Keratinocyte (primary cell): ENCODE measurements around the gene RMND5B. TPM values are rescaled to one million over a fixed set of nuclear protein-coding genes. Genes with fewer than 3 reads are reported as not detected.
A peak's percentile ranks its signal among the peaks of the same experiment; 100 is the strongest.

Source experiments
- DNase-seq: peaks from one replicate; pipeline ENCODE4 v3.0.0-alpha.2; 2011; ENCODE audit warnings: low read depth, missing footprints, low spot score
- FAIRE-seq: peaks from 2 replicates; lab custom pipeline; 2011; peaks lifted over from hg19 to GRCh38; lab: Jason Lieb, UNC
- H2AFZ ChIP-seq: 2 replicates; pipeline ENCODE4 v1.6.0; 2012; ENCODE audit warnings: low read length, control low read depth, inconsistent platforms; ENCODE audit not compliant: control insufficient read depth
- H3K27ac ChIP-seq: 2 replicates; pipeline ENCODE4 v1.5.1; 2011; ENCODE audit warnings: low read length; ENCODE audit not compliant: control insufficient read depth, insufficient read depth
- H3K27me3 ChIP-seq: 3 replicates; pipeline ENCODE4 v1.6.0; 2011; ENCODE audit warnings: low read length; ENCODE audit not compliant: control insufficient read depth, insufficient read depth; ENCODE audit errors: extremely low read depth
- H3K36me3 ChIP-seq, 2 experiments: 2 replicates in 1 of 2; 3 replicates in 1 of 2; pipeline ENCODE4 v1.5.1; 2011; ENCODE audit warnings: low read length in 2 of 2, mild to moderate bottlenecking in 1 of 2; ENCODE audit not compliant: control insufficient read depth in 2 of 2, insufficient read depth in 2 of 2; ENCODE audit errors: extremely low read depth in 1 of 2
- H3K4me1 ChIP-seq: 3 replicates; pipeline ENCODE4 v1.5.1; 2011; ENCODE audit warnings: low read length; ENCODE audit not compliant: control insufficient read depth, insufficient read depth; ENCODE audit errors: extremely low read depth
- H3K4me2 ChIP-seq: 3 replicates; pipeline ENCODE4 v1.6.0; 2011; ENCODE audit warnings: low read depth, low read length; ENCODE audit not compliant: control insufficient read depth, insufficient read depth; ENCODE audit errors: extremely low read depth
- H3K4me3 ChIP-seq, 3 experiments: fragments of 200-600 bp in 1 of 3; sonication (generic) in 1 of 3; 2 replicates in 2 of 3; 3 replicates in 1 of 3; pipeline ENCODE4 v1.5.1; 2011 to 2016; ENCODE audit warnings: low read length in 3 of 3, mild to moderate bottlenecking in 3 of 3, control low read depth in 2 of 3, inconsistent platforms in 1 of 3, low read depth in 1 of 3, mixed read lengths in 1 of 3, mixed run types in 1 of 3, moderate library complexity in 1 of 3; ENCODE audit not compliant: control insufficient read depth in 2 of 3, insufficient read depth in 2 of 3; ENCODE audit errors: extremely low read depth in 1 of 3
- H3K79me2 ChIP-seq: 2 replicates; pipeline ENCODE4 v1.6.0; 2012; ENCODE audit warnings: low read length; ENCODE audit not compliant: control insufficient read depth, insufficient read depth
- H3K9ac ChIP-seq: 3 replicates; pipeline ENCODE4 v1.6.0; 2011; ENCODE audit warnings: low read length; ENCODE audit not compliant: control insufficient read depth, insufficient read depth; ENCODE audit errors: extremely low read depth
- H3K9me1 ChIP-seq: 3 replicates; pipeline ENCODE4 v1.6.0; 2011; ENCODE audit warnings: low read length; ENCODE audit not compliant: control insufficient read depth, insufficient read depth; ENCODE audit errors: extremely low read depth
- H3K9me3 ChIP-seq: 2 replicates; pipeline ENCODE4 v1.5.1; 2012; ENCODE audit warnings: low read depth, low read length; ENCODE audit not compliant: control insufficient read depth
- H4K20me1 ChIP-seq: 3 replicates; pipeline ENCODE4 v1.6.0; 2011; ENCODE audit warnings: low read length; ENCODE audit not compliant: control insufficient read depth, insufficient read depth; ENCODE audit errors: extremely low read depth
- CTCF ChIP-seq, 3 experiments: IDR thresholded peaks in 1 of 3; conservative IDR thresholded peaks in 1 of 3; optimal IDR thresholded peaks in 1 of 3; 2 replicates in 2 of 3; 3 replicates in 1 of 3; pipeline versions ENCODE3 to v1.5.1; 2011; ENCODE audit warnings: low read length in 3 of 3, mild to moderate bottlenecking in 3 of 3, moderate library complexity in 2 of 3, control low read depth in 1 of 3, inconsistent platforms in 1 of 3; ENCODE audit not compliant: insufficient read depth in 2 of 3; ENCODE audit errors: extremely low read depth in 1 of 3
- EZH2 ChIP-seq: IDR thresholded peaks from one replicate; pipeline ENCODE4 v1.6.1; 2012; ENCODE audit warnings: inconsistent platforms, mild to moderate bottlenecking, low read length, moderate library complexity
- dilution Hi-C: fragments of 300-500 bp; cut with MboI; formaldehyde crosslinking; loops from one replicate; pipeline ENCODE4 v1.7.0; 2020; ENCODE audit warnings: low sequenced_read_pairs; ENCODE audit not compliant: extremely low pct_ligation_motif_present
- polyA plus RNA-seq, 5 experiments: library from polyadenylated mRNA; depleted of rRNA in 3 of 5; stranded (reverse) in 3 of 5; stranded (forward) in 1 of 5; unstranded in 1 of 5; fragments of >200 nt; gene quantifications; 1 replicate in 1 of 5; 2 replicates in 3 of 5; 3 replicates in 1 of 5; pipeline versions ENCODE4 v1.2.1 to v1.2.3, GENCODE V29; 2011 to 2012; ENCODE audit warnings: missing spikeins in 2 of 5, low read depth in 1 of 5, low replicate concordance in 1 of 5

Gene RMND5B
- polyA plus RNA-seq, 1 donor (not counting 4 experiments of a cell fraction or from before 2014, with no cell fraction given): 15.5 TPM

GRCh38 chr5:178162481-178162880 is 31.7 kb downstream of the RMND5B start:
- Histone ChIP-seq H3K9ac (no peak overlapping the region), H3K9me1 (no peaks in the 10 kb centered on the region), H3K4me1 (peaks cover 2% of the 10 kb centered on the region), H4K20me1 (no peaks in the 10 kb centered on the region), H3K27ac (no peak overlapping the region), H3K27me3 (peaks cover 4% of the 10 kb centered on the region), H3K4me2 (no peak overlapping the region), H3K9me3 (no peaks in the 10 kb centered on the region), H3K36me3 (no peaks in the 10 kb centered on the region), H3K4me3 (no peak overlapping the region), H2AFZ (no peak overlapping the region), H3K79me2 (no peaks in the 10 kb centered on the region)
- dilution Hi-C loops: no loop called here
- FAIRE-seq (no peak), DNase-seq (no peak)
- TF ChIP-seq EZH2 (no peak), CTCF (optimal IDR thresholded peaks at IDR 0.05 in 1 of 3, IDR thresholded peaks at IDR 0.05 in 1 of 3, conservative IDR thresholded peaks at IDR 0.05 in 1 of 3; ENCODE audit: extremely low read depth in 1 of 3, insufficient read depth in 2 of 3, low read length in 3 of 3) (no peak)

- no peak for DNase-seq
- H3K4me3 ChIP-seq: no peak overlapping the region
Measured at GRCh38 chr5:178163772-178164735, 33.2 kb downstream of the RMND5B start.

More at GRCh38 chr5:178163772-178164735, 33.2 kb downstream of the RMND5B start:
- H3K79me2 ChIP-seq: no peaks in the 10 kb centered on the region
- peak overlapping the region; percentile 62 for H2AFZ ChIP-seq
- no peaks in the 10 kb centered on the region for H4K20me1 ChIP-seq
- dilution Hi-C loops: no loop called here
- peaks cover 2% of the 10 kb centered on the region for H3K4me1 ChIP-seq
- H3K9ac ChIP-seq: no peak overlapping the region
- TF ChIP-seq CTCF (optimal IDR thresholded peaks at IDR 0.05 in 1 of 3, IDR thresholded peaks at IDR 0.05 in 1 of 3, conservative IDR thresholded peaks at IDR 0.05 in 1 of 3; ENCODE audit: extremely low read depth in 1 of 3, insufficient read depth in 2 of 3, low read length in 3 of 3) (peak; percentile 96 to 99 (median 99)), EZH2 (no peak)
- no peak overlapping the region for H3K27ac ChIP-seq
- no peak for FAIRE-seq
- no peaks in the 10 kb centered on the region for H3K9me1 ChIP-seq
- H3K36me3 ChIP-seq: no peaks in the 10 kb centered on the region
- no peaks in the 10 kb centered on the region for H3K9me3 ChIP-seq
- peak overlapping the region; percentile 22 for H3K4me2 ChIP-seq
- H3K27me3 ChIP-seq: peaks cover 4% of the 10 kb centered on the region
